HG02623 (cell line): ENCODE data around the gene PTPRG.
"Not testable (repeated sequence)": the region's sequence is repeated elsewhere in the genome, so short reads cannot be mapped to it uniquely, and the experiment has no call there.

Experiments
- ATAC-seq: cut with Tn5 transposase; IDR thresholded peaks from one replicate; pipeline ENCODE4 v1.9.1; 2021; ENCODE audit warnings: moderate library complexity; ENCODE audit not compliant: unreplicated experiment

Gene PTPRG

DNA sequence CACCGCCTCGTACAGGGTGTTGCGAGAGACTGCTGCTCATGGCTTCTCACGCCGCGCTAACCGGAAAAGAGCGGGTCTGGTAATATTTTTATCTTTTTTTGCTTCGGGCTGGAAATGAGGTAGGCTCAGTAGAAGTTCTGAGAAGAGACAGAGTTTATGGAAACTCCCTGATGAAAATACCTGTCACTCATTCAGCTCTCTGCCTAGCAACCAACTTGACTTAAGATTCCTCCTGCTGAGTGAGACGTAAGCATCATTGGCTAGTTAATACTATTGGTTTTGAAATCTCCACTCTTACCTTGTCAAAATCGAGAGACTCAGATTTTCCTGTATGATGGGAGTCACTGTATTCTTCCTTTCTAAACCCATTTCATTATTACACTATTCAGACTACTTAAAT lies 181.7 kb downstream of the PTPRG start:
- no peak for ATAC-seq

GRCh38 chr3:61743686-61744242 lies 182.4 kb downstream of the PTPRG start:
- no peak for ATAC-seq

DNA sequence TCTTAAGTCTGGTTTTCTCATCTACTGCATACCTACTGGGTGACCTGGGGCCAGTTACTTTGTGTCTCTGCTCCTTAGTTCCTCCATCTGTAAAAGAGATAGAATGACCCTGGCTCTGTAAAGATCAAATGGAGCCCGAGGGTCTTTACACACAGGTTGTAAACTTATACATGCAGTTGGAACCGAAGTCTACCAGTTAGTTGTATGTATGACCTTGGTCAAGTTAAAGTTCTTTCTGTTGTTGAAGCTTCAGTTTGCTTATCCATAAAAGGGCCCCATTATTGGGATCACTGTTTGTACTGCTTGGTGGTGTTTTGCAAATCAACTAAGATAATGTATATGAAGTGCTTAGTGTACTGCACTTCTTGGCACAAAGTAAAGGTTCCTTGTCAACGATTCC lies 186.9 kb downstream of the PTPRG start:
- no peak for ATAC-seq

DNA sequence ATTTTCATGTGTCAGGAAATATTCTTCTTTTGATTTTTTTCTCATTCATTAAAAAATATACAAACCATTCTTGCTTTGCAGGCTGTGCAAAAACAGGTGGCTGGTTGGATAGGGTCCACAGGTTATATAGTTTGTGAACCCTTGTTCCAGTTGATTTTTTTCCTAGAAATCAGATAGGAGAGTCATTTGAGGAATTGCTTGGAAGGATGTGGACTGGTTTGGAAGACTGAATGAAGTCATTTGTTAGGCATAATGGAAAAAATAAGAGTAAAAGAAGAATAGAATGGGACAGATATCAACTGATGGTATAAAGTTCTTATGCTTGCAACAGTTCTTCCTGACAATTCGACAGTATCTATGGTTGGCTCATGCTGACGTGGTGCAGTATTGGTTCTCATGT lies 189.4 kb downstream of the PTPRG start:
- ATAC-seq = no peak

GRCh38 chr3:61758839-61759238 lies 197.5 kb downstream of the PTPRG start:
- no peak for ATAC-seq

GRCh38 chr3:61760783-61761182 lies 199.4 kb downstream of the PTPRG start:
- ATAC-seq = not testable (repeated sequence)

GRCh38 chr3:61761694-61762430 lies 200.5 kb downstream of the PTPRG start:
- no peak for ATAC-seq

DNA sequence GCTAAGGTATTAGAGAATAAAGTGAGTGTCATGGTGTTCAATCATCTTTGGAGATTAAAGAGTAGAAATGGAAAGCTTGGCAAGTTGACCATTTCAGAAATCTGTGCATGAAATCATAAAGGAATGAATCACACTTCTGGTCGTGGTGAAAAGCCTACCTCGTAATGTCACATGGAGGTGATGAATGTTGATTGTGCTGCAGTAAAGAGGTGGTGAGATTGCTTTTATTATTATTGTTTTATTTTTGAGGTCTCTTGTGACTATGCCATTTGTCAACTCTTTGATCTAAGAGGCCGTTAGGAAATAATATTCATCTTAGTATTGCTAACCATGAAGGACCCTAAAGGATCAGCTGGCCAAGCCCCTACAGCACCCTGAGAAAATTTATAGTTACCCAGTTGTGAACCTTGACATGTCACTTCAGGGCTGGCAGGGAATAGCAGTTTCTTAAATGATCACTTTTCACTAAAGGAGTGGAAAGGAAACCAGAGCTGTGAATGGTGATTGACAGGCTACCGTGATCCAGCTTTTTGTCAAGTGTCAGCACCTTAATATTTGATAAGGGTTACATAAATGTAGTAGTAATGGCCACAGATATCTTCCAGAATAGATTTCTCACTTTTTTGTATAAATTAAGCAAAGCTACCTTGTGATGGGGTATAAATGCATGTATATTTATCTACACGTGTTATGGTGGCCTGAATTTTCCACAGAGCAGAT lies 203.9 kb downstream of the PTPRG start:
- ATAC-seq = no peak

DNA sequence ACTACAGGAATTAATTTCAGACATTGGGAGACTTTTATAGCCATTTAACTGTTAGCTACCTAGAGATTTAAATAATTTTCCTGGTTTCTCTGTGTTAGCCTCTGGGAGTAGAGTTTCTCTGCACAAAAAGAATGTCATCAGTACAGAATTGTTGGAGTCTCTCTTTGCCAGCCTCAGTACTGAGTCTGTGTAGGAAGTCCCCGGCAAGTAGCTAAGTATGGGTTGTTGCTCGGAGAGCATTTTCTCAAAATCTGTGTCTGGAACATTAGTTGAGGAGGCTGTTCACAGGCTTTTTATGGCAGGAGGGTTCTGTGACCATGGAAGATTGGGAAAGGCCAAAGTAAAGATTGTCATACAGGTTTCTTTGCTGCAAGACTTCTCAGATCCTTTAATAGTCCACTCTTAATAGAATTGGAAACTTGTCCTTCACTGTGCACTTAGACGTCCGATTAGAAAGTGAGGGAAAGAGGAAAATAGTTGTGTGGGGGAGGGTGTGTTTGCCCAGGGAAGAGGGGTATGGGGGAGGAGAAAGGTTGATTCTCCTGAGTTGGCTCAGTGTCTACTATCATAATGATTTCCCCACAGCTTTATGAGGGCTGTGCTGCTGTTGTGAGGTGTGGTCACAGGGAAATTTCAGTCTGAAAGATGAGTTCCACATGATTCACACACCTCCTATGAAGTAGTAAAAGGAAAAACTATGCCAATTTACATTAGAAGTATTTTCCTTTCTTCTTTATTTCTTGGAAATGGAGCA lies 207.1 kb downstream of the PTPRG start:
- no peak for ATAC-seq

- no peak for ATAC-seq
Observed at GRCh38 chr3:61769266-61769990, 208.1 kb downstream of the PTPRG start.

GRCh38 chr3:61771976-61772375 lies 210.6 kb downstream of the PTPRG start:
- no peak for ATAC-seq

GRCh38 chr3:61772456-61772855 lies 211.1 kb downstream of the PTPRG start:
- no peak for ATAC-seq

- ATAC-seq = no peak
Observed at GRCh38 chr3:61774279-61774890, 213.0 kb downstream of the PTPRG start.

- ATAC-seq = no peak
Observed at GRCh38 chr3:61776390-61776789, 215.0 kb downstream of the PTPRG start.

GRCh38 chr3:61777483-61777882 lies 216.1 kb downstream of the PTPRG start:
- ATAC-seq = no peak

DNA sequence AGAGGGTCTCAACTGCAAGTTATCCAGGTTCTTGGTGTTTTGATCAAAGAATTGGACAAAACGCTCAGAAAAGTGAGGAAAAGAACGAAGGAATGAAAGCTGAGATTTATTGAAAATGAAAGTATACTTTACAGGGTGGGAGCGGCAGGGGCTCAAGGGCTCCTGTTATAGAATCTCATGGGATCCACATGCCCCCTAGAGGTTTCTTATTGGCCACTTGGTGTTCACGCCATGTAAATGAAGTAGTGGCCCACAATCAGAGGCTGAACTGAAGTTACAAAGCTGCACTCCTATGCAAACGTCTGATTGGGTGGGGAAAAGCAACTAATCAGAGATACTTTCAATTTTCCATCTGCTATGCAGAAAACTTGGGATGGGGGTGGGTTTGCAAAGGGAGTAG lies 216.7 kb downstream of the PTPRG start:
- no peak for ATAC-seq

DNA sequence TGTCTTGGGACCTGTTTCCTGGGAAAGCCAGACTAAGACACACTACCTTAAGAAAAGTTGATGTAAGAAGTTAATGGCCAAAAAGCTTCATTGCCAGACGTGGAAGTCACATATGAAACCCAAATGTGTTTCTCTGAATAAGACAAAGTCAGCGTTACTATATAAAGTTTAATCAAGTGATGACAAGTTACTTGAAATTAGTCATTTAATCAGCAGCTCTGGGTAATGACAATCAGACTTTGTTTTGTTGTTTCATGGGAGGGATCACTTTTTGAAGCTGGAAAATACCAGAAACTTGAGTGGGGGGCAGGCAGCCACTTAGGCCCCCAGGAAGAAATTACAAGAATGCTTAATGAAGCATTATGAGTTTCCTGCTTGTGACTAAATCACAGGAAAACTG lies 218.6 kb downstream of the PTPRG start:
- no peak for ATAC-seq

DNA sequence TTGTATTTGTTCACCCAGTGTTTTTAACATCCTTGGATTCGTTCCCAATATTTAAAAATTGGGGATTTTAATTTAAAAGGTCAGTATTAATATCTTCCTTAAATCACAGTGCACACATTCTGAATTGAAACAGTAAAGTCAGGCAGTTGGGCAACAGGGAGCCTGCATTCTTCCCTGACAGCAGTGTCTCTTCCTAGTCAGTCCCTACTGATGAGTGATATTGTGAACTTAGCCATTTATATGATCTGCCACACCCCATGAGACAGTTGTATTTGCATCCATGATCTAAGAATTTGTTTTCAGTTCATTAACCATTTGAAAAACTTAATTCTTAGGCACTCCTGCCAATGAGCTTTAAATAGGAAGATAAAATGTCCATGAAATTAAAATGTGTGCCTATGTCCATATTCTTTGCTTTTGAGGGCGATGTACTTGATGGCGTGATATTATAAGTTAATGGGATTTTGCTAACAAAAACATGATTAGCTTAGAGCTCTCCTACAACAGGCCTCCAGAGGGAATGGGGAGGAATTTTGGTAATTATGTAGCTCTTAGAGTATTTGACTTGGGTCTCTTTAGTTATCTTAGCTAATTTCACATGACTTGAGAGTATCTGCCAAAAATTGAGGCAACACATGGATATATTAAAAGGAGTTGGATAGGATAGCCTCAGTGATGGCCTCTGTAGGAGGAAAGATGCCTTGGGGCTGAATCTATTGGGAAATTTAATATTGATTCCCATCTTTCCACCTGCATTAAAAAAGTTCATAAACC lies 219.3 kb downstream of the PTPRG start:
- no peak for ATAC-seq

- ATAC-seq = no peak
Observed at GRCh38 chr3:61783993-61784718, 222.8 kb downstream of the PTPRG start.
